ENCODE measurements around the gene DIPK2A. TPM values are rescaled to one million over a fixed set of nuclear protein-coding genes. Genes with fewer than 3 reads are reported as not detected.
A peak's percentile ranks its signal among the peaks of the same experiment; 100 is the strongest.

The DIPK2A gene
- total RNA-seq, 1 donor from 2014 or later = 24.4 TPM

DNA sequence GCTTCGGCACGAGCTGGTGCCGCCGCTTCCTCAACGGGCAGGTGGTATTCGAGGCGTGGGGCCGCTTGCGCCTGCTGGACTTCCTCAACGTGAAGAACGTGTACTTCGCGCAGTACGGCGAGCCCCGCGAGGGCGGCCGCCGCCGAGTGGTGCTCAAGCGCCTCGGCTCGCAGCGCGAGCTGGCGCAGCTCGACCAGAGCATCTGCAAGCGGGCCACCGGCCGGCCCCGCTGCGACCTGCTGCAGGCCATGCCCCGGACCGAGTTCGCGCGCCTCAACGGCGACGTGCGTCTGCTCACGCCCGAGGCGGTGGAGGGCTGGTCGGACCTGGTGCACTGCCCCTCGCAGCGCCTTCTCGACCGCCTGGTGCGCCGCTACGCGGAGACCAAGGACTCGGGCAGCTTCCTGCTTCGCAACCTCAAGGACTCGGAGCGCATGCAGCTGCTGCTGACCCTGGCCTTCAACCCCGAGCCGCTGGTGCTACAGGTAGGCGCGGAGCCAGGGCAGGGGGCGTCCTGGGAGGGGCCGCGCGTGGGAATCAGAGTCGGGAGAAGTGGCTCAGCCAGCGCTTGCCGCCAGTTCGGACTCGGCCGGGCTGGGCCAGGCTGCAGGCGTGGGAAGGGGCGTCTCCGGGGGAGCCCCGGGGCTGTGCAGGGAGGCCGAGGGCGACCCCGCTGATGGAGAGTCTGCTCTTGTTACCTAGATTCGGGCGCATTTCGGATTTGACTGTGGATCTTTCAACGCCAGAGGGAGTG is 1.1 kb downstream of the DIPK2A start:
- H3K9me3 ChIP-seq = no peaks in the 10 kb centered on the region

DNA sequence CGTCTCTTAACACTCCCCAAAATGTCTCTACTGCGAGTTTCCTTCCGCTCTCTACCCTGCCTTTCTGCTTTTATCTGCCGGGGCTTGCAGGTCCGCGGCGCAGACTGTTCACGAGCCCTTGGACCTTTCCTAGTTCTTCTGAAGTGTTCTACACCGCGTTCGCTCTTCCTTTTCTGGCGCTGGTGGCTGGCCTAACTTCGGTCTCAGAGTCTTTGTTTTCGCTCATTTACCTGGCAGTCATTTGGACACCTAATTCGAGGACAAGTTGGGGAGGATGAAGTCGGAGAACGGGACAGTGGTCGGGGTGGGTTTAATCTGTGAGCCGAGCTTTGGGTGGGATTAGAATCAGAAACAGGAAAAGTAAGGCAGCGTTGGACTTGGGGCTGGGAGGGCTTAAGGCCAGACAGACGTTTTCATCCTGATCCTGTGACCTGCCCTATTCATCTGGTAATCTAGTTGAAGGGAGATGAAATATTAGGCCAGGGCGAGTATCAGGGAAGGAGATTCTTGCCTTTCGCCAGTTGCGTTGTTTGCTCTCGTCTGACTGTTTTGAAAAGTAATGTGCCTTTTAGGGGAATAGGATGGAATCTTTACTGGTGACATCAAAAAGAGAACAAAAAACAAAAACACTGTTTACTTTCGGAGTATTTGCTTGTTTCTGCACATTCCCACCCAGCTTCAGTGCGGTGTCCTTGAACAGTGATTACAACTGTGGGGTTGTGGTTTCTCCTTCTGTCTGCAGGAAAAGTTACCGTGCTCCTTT is 1.8 kb downstream of the DIPK2A start:
- Histone ChIP-seq H3K27ac (peak overlapping the region; percentile 97), H3K36me3 (no peaks in the 10 kb centered on the region), H3K27me3 (no peaks in the 10 kb centered on the region), H3K4me3 (peak overlapping the region; percentile 94), H3K9me3 (no peaks in the 10 kb centered on the region), H3K4me1 (peaks cover 37% of the 10 kb centered on the region)
- TF ChIP-seq, protein P1, sequence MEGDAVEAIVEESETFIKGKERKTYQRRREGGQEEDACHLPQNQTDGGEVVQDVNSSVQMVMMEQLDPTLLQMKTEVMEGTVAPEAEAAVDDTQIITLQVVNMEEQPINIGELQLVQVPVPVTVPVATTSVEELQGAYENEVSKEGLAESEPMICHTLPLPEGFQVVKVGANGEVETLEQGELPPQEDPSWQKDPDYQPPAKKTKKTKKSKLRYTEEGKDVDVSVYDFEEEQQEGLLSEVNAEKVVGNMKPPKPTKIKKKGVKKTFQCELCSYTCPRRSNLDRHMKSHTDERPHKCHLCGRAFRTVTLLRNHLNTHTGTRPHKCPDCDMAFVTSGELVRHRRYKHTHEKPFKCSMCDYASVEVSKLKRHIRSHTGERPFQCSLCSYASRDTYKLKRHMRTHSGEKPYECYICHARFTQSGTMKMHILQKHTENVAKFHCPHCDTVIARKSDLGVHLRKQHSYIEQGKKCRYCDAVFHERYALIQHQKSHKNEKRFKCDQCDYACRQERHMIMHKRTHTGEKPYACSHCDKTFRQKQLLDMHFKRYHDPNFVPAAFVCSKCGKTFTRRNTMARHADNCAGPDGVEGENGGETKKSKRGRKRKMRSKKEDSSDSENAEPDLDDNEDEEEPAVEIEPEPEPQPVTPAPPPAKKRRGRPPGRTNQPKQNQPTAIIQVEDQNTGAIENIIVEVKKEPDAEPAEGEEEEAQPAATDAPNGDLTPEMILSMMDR (IDR thresholded peaks at IDR 0.05) = no peak
- intact Hi-C loops (cut with DNase I) = no loop called here
- ATAC-seq (peak; percentile 30), DNase-seq (no peak)

More for the DNA sequence above, 1.1 kb downstream of the DIPK2A start:
- Histone ChIP-seq H3K27ac (peak overlapping the region; percentile 97), H3K4me3 (peak overlapping the region; percentile 94), H3K4me1 (peaks cover 30% of the 10 kb centered on the region), H3K27me3 (no peaks in the 10 kb centered on the region), H3K36me3 (no peaks in the 10 kb centered on the region)
- DNase-seq = peak; percentile 93
- TF ChIP-seq, protein P1 (IDR thresholded peaks at IDR 0.05) = peak; percentile 50
- ATAC-seq = peak; percentile 67
- intact Hi-C loops (cut with DNase I) = no loop called here

DNA sequence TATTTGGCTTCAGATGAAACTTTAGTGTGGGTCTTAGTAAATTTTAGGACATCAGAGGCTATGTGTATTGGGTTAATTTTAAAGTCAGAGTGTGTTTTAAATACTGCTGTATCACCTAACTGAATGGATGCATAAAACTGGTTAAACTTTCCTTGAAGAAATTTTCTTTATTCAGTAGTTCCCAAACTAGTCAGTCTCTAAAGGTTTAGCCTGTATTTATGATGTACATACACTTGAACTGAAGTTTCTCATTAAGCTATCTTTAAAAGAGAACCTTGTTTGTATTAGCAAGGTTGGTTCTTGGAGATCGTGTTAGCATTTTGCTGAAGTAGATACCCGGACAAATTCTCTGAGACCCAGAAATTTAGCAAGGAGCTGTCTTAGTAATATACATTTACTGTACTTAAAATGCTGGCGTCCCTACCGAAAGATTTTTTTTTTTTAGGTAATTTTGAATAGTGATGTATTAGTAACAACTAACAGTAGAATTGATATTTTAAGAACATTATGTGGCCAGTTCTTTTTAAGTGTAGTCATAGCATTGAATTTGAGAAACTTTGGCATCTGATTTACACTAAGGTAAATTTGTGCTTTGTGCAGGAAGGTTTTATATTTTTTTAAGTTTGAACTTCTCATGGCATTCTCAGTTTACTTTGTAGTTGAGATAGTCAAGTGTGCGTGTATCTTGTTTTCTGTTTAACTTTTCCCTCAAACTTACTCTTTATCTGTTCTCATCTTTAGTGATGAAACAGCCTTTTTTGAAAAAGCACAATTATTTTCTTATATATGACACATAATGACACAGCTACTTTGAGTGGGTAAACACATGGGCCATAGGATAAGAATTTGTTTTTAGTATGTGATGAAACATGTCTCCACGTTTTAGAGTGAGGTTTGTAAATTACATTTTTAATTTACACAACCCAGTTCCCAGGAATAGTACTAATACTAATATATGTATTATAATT is 2.9 kb downstream of the DIPK2A start:
- no peak for ATAC-seq
- no peaks in the 10 kb centered on the region for H3K9me3 ChIP-seq

GRCh38 chr3:143975554-143976152 is 4.0 kb downstream of the DIPK2A start:
- TF ChIP-seq, protein P1 (IDR thresholded peaks at IDR 0.05) = peak; percentile 60
- intact Hi-C loops (cut with DNase I) = no loop called here
- Histone ChIP-seq H3K4me3 (peak overlapping the region; percentile 94), H3K9me3 (no peaks in the 10 kb centered on the region), H3K4me1 (peaks cover 41% of the 10 kb centered on the region), H3K27ac (no peak overlapping the region), H3K27me3 (no peaks in the 10 kb centered on the region), H3K36me3 (no peaks in the 10 kb centered on the region)
- DNase-seq = no peak
- ATAC-seq = no peak

More for the DNA sequence above, 2.9 kb downstream of the DIPK2A start:
- H3K4me1 ChIP-seq = peaks cover 37% of the 10 kb centered on the region
- H3K4me3 ChIP-seq = peak overlapping the region; percentile 94
- H3K27me3 ChIP-seq = no peaks in the 10 kb centered on the region
- intact Hi-C loops (cut with DNase I) = no loop called here
- no peak for DNase-seq
- TF ChIP-seq, protein P1 (IDR thresholded peaks at IDR 0.05) = no peak
- H3K36me3 ChIP-seq = no peaks in the 10 kb centered on the region
- peak overlapping the region; percentile 97 for H3K27ac ChIP-seq
